HepG2 (cell line): Measurements from ENCODE around the gene HTRA3. TPM values are rescaled to one million over a fixed set of nuclear protein-coding genes. Genes with fewer than 3 reads are reported as not detected.
A peak's percentile ranks its signal among the peaks of the same experiment; 100 is the strongest.

Experiments
- ASH2L ChIP-seq: fragments of 300-600, 200-600 bp; sonication (generic); IDR thresholded peaks from 2 replicates; pipeline ENCODE4 v1.7.0; 2017; ENCODE audit warnings: low read depth, mild to moderate bottlenecking, moderate library complexity, mixed read lengths, low read length; ENCODE audit not compliant: insufficient read length
- CREM ChIP-seq, 2 experiments: sonication (generic) in 1 of 2; formaldehyde crosslinking in 1 of 2; IDR thresholded peaks; 2 replicates each; pipeline versions ENCODE4 v1.4.0 to v1.6.1; 2016 to 2020; ENCODE audit warnings: antibody characterized with exemption in 1 of 2, mild to moderate bottlenecking in 1 of 2, missing genetic modification reagents in 1 of 2
- IRF9 ChIP-seq: sonication (generic); formaldehyde crosslinking; IDR thresholded peaks from 2 replicates; pipeline ENCODE4 v1.8.0; 2022; ENCODE audit warnings: missing genetic modification reagents, mild to moderate bottlenecking, borderline replicate concordance
- KDM6A ChIP-seq: IDR thresholded peaks from 2 replicates; pipeline ENCODE4 v1.6.1; 2016; ENCODE audit warnings: low read depth
- KMT2A ChIP-seq: sonication (generic); formaldehyde crosslinking; IDR thresholded peaks from 2 replicates; pipeline ENCODE4 v1.4.0; 2020; ENCODE audit warnings: missing genetic modification reagents
- MEIS2 ChIP-seq: sonication (generic); formaldehyde crosslinking; IDR thresholded peaks from 2 replicates; pipeline ENCODE4 v1.9.0; 2021; ENCODE audit warnings: mild to moderate bottlenecking, missing genetic modification reagents
- MIER2 ChIP-seq: IDR thresholded peaks from 2 replicates; pipeline ENCODE4 v1.6.1; 2016; ENCODE audit warnings: missing biosample characterization, missing genetic modification reagents
- MTA1 ChIP-seq: sonication (generic); formaldehyde crosslinking; IDR thresholded peaks from 2 replicates; pipeline ENCODE4 v1.4.0; 2020; ENCODE audit warnings: missing genetic modification reagents, mild to moderate bottlenecking, borderline replicate concordance
- RBFOX2 ChIP-seq: fragments of 200-400 bp; formaldehyde crosslinking; IDR thresholded peaks from 2 replicates; pipeline ENCODE4 v1.6.1; 2017; ENCODE audit warnings: low read depth, mild to moderate bottlenecking, low read length
- TGIF2 ChIP-seq: IDR thresholded peaks from 2 replicates; pipeline ENCODE4 v1.6.1; 2016; ENCODE audit warnings: control low read depth, missing compliant biosample characterization
- YY1 ChIP-seq: IDR thresholded peaks from 2 replicates; pipeline ENCODE4 v1.6.1; 2011; ENCODE audit warnings: low read length, low read depth, moderate library complexity, mild to moderate bottlenecking; ENCODE audit not compliant: insufficient read depth, insufficient replicate concordance
- ZBTB2 ChIP-seq: sonication (generic); formaldehyde crosslinking; IDR thresholded peaks from 2 replicates; pipeline ENCODE4 v1.8.0; 2022; ENCODE audit warnings: low read depth, missing genetic modification reagents
- ZNF205 ChIP-seq: IDR thresholded peaks from 2 replicates; pipeline ENCODE4 v1.6.1; 2018; ENCODE audit warnings: missing biosample characterization, missing genetic modification reagents
- ZNF280B ChIP-seq: sonication (generic); formaldehyde crosslinking; IDR thresholded peaks from 2 replicates; pipeline ENCODE4 v1.5.0; 2020; ENCODE audit warnings: missing genetic modification reagents, mild to moderate bottlenecking, borderline replicate concordance
- ZNF512B ChIP-seq: sonication (generic); formaldehyde crosslinking; IDR thresholded peaks from 2 replicates; pipeline ENCODE4 v1.5.1; 2020; ENCODE audit warnings: missing genetic modification reagents, mild to moderate bottlenecking, borderline replicate concordance
- ZNF724P ChIP-seq: sonication (generic); formaldehyde crosslinking; IDR thresholded peaks from 2 replicates; pipeline ENCODE4 v1.8.0; 2022; ENCODE audit warnings: missing genetic modification reagents, borderline replicate concordance
- ZSCAN25 ChIP-seq: sonication (generic); formaldehyde crosslinking; IDR thresholded peaks from 2 replicates; pipeline ENCODE4 v1.8.0; 2022; ENCODE audit warnings: mild to moderate bottlenecking, missing genetic modification reagents
- polyA plus RNA-seq, 8 experiments: library from polyadenylated mRNA; depleted of rRNA in 3 of 8; stranded (reverse) in 7 of 8; unstranded in 1 of 8; fragments of >200 nt; fragmentation: Illumina TruSeq in 4 of 8; extraction: Trizol in 4 of 8; gene quantifications; 2 replicates each; pipeline versions ENCODE4 v1.2.1 to v1.2.3, GENCODE V29; 2011 to 2016; ENCODE audit warnings: low read depth in 4 of 8, missing spikeins in 1 of 8, mixed read lengths in 1 of 8; ENCODE audit not compliant: insufficient read depth in 1 of 8
- total RNA-seq, 5 experiments: library from RNA; depleted of rRNA; stranded (reverse); fragments of >200 nt; fragmentation: Illumina TruSeq; extraction: Trizol; gene quantifications; 2 replicates each; pipeline ENCODE4 v1.2.3, GENCODE V29; 2016; ENCODE audit warnings: low read depth in 1 of 5
- TF ChIP-seq, protein P1 (sequence below): IDR thresholded peaks from 2 replicates; pipeline ENCODE4 v1.6.1; 2016; ENCODE audit warnings: control low read depth
- TF ChIP-seq, protein P2 (sequence below): sonication (generic); formaldehyde crosslinking; IDR thresholded peaks from 2 replicates; pipeline ENCODE4 v1.4.0; 2020; ENCODE audit warnings: mild to moderate bottlenecking, missing genetic modification reagents

The HTRA3 gene
- total and polyA plus RNA-seq, 2 of the 13 experiments (the other 11 are each of a cell fraction or from before 2014, with no cell fraction given): 0.17 TPM; not detected in 1

GRCh38 chr4:8238515-8239053, 31.0 kb upstream of the HTRA3 start (continued):
- TF ChIP-seq ZNF512B (CRISPR knock-in tag): no peak
- 0 out of 2 replicates have a peak, but pooled peaks have one; percentile 22 for TF ChIP-seq ZNF205
- 0 out of 2 replicates have a peak, but pooled peaks have one; percentile 35 for TF ChIP-seq RBFOX2
- TF ChIP-seq ZBTB2: no peak
- no peak for TF ChIP-seq IRF9 (CRISPR knock-in tag)
- TF ChIP-seq, protein P1, sequence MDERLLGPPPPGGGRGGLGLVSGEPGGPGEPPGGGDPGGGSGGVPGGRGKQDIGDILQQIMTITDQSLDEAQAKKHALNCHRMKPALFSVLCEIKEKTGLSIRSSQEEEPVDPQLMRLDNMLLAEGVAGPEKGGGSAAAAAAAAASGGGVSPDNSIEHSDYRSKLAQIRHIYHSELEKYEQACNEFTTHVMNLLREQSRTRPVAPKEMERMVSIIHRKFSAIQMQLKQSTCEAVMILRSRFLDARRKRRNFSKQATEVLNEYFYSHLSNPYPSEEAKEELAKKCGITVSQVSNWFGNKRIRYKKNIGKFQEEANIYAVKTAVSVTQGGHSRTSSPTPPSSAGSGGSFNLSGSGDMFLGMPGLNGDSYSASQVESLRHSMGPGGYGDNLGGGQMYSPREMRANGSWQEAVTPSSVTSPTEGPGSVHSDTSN (CRISPR knock-in tag): no peak
- TF ChIP-seq MEIS2 (CRISPR knock-in tag): peak; percentile 82
- TF ChIP-seq, protein P2, sequence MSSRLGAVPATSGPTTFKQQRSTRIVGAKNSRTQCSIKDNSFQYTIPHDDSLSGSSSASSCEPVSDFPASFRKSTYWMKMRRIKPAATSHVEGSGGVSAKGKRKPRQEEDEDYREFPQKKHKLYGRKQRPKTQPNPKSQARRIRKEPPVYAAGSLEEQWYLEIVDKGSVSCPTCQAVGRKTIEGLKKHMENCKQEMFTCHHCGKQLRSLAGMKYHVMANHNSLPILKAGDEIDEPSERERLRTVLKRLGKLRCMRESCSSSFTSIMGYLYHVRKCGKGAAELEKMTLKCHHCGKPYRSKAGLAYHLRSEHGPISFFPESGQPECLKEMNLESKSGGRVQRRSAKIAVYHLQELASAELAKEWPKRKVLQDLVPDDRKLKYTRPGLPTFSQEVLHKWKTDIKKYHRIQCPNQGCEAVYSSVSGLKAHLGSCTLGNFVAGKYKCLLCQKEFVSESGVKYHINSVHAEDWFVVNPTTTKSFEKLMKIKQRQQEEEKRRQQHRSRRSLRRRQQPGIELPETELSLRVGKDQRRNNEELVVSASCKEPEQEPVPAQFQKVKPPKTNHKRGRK (CRISPR knock-in tag): no peak
- no peak for TF ChIP-seq TGIF2 (CRISPR knock-in tag)
- TF ChIP-seq ZSCAN25 (CRISPR knock-in tag): 0 out of 2 replicates have a peak, but pooled peaks have one; percentile 39
- TF ChIP-seq MIER2: no peak
- TF ChIP-seq ZNF280B (CRISPR knock-in tag): no peak; the same call in 1 of the 2 replicates
- no peak for TF ChIP-seq ZNF724P (CRISPR knock-in tag)
- TF ChIP-seq KMT2A (CRISPR knock-in tag): no peak
- TF ChIP-seq YY1: peak; percentile 18
- peak; percentile 69 for TF ChIP-seq ASH2L
- peak; percentile 79; the same call in 1 of the 2 replicates for TF ChIP-seq MTA1
- TF ChIP-seq CREM (IDR thresholded peaks at IDR 0.05): no peak; the same call in 1 of the 2 replicates
- no peak for TF ChIP-seq CREM (CRISPR knock-in tag; IDR thresholded peaks at IDR 0.05)
- TF ChIP-seq KDM6A (CRISPR knock-in tag): peak; percentile 53; the same call in 1 of the 2 replicates
